SW 1271 (cell line): ENCODE measurements around the gene NNT.
"Not testable (repeated sequence)": the region's sequence is repeated elsewhere in the genome, so short reads cannot be mapped to it uniquely, and the experiment has no call there.

Experiments
- DNase-seq, 2 experiments: peaks; one replicate each; lab custom pipeline; 2025; lab: John Stamatoyannopoulos, UW

The NNT gene

GRCh38 chr5:43602461-43603343, at the start of gene NNT:
TSS of gene NNT (plus strand) at chr5:43603180. CDS start at chr5:43609196, 6,016 bp downstream.
- DNase-seq, result no peak

- DNase-seq, result no peak
Observed at GRCh38 chr5:43553381-43553780, 49.6 kb upstream of the NNT start.

DNA sequence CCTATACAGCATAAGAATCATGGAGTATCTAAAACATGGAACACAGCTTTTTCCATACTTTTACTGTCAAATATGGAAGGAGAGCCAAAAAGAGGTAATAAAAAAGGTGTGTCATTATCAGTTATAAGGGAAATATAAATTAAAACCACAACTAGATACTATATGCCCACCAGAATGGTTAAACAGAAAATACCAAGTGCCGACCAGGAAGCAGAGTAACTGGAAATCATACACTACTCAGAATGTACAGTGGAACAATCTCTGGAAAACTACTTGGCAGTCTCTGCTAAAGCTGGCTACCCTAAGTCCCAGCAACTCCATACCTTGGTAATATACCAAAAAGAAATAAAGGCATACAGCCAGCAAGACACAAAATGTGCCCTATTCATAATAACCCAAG, 48.5 kb upstream of the NNT start:
- no peak for DNase-seq

- peak in 1 of 2 experiments; percentile 48 for DNase-seq
Observed at GRCh38 chr5:43555895-43556606, 46.9 kb upstream of the NNT start.

DNA sequence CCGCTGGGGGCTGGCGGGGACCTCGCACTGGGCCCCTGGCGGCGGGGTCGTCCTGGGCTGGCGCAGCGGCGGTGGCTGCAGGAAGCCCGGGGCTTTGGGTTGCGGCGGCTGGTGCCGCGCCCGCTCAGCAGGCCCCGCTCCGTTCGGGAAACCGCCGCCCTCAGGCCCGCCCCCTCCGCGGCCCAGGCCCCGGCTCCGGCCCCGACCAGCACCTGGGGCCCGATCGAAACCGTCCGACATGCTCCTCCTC, 46.4 kb upstream of the NNT start:
- not testable (repeated sequence) for DNase-seq

DNA sequence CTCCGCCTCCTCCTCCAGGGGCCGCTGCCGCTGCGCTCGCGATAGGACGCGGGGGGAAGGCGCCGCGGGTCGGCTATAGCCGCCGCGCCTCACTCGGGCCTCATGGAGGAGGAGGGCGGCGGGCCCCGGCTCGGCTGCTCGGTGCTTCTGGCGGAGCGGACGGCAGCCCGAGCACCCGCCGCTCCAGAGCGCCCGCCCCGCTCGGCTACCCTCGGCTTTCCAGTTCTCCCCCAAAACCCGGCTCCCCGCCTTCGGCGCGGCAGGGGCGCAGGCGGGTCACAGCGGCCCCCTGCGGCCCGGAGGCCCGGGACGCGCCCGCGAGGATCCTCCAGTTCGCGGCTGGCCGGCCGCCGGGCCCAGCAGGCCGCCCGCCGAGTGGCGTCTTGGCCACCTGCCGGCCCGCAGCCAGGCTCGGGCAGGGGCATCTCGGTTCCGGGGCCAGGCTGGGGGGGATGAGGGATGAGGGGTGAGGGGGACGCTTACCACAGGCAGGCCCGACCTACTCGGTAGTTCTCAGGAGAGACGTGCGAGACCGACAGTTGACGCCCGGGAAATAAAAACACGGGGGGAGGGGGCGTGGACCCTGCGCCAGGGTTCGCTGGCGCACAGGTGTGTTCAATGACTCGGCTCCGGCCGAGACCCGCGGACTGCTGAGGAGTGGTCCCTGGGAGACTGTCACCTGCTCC, 46.0 kb upstream of the NNT start, which contains the start of gene PAIP1:
Gene PAIP1 (minus strand): TSS at position 221 of the 686 bp plus-strand sequence. CDS start 231 bp downstream, outside the sequence.
- peak; percentile 73 to 85 for DNase-seq

DNA sequence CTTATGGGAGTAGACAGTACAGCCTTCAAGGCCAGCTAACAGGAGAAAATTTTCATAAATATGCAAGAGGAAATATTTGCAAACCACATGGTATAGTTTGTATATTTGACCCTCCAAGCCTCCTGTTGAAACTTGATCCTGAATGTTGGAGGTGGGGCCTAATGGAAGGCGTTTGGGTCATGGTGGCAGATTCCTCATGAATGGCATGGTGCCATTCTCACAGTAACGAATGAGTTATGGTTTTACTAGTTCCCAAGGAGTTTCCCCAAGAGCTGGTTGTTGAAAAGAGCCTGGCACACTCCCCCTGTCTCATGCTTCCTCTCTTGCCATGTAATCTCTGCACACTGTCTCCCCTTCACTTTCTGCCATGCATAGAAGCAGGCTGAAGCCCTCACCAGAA, 42.9 kb upstream of the NNT start:
- no peak for DNase-seq

DNA sequence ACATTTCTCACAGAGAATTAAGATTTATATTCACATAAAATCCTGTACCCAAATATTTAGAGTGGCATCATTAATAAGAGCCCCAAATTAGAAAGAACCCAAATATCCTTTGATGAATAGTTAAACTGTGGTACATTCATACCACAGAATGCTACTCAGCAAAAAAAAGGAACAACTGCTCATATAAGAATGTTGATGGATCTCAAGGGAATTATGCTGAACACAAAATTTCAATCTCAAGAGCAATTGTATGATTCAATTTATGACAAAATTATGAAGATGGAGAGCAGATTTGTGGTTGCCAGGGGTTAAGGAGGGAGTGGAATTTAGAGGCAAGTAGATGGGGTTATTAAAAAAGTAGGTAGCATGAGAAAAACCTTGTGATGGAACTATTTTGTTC, 41.6 kb upstream of the NNT start:
- no peak for DNase-seq

GRCh38 chr5:43563321-43563720, 39.7 kb upstream of the NNT start:
- no peak for DNase-seq

DNA sequence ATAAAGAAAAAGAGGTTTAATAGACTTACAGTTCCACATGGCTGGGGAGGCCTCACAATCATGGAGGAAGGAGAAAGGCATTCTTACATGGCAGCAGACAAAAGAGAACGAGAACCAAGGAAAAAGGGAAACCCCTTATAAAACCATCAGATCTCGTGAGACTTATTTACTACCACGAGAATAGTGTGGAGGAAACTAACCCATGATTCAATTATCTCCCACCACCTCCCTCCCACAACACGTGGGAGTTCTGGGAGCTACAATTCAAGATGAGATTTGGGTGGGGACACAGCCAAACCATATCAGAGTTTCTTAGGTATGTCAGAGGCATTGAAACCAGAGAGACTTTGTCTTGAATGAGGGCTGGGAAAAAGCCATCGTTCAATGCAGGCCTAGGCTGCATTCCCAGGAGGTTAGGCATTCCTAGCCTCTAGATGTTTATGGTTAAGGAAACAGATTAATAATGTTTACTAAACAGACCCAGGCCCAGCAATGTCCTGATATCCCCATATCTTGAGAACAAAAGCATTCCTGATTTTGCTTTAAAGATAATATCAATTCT, 38.6 kb upstream of the NNT start:
- DNase-seq, result no peak

GRCh38 chr5:43565043-43565442, 37.9 kb upstream of the NNT start:
- DNase-seq, result no peak

- no peak for DNase-seq
Observed at GRCh38 chr5:43567967-43568366, 35.0 kb upstream of the NNT start.

- DNase-seq, result no peak
Observed at GRCh38 chr5:43569236-43569746, 33.7 kb upstream of the NNT start.

DNA sequence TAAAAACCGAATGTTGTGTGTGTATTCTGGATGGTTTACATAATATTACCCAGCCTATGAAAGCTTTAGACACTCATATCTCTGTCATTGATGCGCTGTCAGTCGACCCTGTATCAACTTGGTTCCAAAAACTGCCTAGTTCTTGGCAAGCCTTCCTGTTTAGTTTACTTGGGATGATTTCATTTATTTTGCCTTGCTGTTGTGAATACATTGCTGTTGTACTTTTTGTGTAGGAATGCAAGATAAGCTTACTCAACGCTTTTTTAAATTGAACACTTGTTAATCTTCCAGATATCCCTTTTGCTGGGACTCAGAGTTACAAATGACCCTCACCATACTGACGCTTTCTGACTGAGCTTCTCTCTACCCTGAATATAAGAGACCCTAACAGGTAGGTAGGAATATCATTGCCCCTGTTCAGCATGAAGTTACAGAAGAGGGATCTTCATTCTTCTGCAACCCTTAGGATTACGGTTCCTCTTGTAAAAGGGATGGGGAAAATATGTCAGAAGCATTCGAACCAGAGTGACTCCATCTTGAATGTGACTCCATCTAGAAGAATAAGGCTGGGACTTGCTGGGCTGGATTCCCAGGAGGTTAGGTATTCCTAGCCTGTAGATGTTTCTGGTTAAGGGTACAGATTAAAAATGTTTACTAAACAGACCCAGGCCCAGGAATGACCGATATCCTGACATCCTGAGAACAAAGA, 32.4 kb upstream of the NNT start:
- no peak for DNase-seq

- DNase-seq, result no peak
Observed at GRCh38 chr5:43571237-43571636, 31.7 kb upstream of the NNT start.

DNA sequence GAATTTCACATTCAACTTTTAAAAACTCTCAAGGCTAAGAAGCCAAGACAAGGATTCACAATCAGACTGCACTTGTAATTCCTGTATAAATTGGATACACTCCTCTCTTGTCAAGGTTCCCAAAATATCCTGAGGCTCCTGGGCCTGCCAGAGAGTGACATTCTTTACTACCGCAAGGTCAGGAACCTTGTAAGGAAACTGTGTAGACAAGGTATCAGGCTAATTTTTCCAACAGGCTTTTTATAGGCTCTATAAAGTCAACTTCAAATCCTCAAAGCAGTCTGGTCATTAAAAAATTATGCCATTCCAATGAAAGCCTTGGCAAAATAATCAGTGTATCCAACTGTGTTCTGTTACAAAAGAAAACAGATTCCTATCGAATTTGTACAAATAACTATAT, 30.6 kb upstream of the NNT start:
- DNase-seq, result no peak

DNA sequence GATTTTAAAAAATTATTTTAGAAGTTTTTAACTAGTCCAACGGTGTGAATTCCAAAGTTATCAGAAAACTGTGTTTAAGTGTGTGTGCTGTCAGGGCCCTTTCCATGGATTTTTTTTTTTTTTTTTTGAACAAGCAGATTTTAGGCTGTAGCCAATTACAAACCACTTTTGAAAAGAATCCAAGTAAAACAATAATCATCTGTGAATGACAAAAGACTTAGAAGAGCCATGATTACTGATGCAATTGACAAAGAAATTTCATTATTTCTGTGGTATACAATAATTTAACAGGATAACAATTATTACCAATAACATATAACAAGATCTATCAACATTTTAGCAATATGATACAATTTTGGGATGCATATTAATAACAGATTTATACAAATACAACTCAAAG, 29.9 kb upstream of the NNT start:
- DNase-seq, result no peak

DNA sequence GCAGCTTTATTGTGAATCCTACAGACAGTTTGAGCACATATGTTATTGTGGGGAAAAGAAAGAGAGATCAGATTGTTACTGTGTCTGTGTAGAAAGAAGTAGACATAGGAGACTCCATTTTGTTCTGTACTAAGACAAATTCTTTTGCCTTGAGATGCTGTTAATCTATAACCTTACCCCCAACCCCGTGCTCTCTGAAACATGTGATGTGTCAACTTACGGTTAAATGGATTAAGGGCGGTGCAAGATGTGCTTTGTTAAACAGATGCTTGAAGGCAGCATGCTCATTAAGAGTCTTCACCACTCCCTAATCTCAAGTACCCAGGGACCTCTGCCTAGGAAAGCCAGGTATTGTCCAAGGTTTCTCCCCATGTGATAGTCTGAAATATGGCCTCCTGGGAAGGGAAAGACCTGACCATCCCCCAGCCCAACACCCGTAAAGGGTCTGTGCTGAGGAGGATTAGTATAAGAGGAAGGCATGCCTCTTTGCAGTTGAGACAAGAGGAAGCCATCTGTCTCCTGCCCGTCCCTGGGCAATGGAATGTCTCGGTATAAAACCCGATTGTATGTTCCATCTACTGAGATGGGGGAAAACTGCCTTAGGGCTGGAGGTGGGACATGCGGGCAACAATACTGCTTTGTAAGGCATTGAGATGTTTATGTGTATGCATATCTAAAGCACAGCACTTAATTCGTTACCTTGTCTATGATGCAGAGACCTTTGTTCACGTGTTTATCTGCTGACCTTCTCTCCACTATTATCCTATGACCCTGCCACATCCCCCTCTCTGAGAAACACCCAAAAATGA, 22.4 kb upstream of the NNT start:
- not testable (repeated sequence) for DNase-seq

DNA sequence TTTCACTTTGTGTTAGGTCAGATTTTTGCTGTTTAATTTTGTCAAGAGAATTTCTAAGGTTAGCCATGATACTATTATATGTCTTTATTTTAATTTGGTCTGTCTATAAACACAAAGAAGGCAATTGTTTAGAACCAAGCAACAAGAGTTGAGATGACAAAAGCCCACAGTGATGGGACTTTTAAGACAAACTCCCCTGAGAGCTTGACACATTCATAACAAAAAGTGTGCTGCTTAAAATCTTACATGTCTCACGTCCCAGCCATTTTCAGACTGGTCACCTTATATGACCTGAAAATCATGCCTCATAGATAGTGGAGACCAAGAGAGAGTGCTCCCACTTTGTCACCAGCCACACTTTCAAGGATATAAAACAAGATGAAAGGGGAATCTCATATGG, 21.6 kb upstream of the NNT start:
- DNase-seq, result no peak

DNA sequence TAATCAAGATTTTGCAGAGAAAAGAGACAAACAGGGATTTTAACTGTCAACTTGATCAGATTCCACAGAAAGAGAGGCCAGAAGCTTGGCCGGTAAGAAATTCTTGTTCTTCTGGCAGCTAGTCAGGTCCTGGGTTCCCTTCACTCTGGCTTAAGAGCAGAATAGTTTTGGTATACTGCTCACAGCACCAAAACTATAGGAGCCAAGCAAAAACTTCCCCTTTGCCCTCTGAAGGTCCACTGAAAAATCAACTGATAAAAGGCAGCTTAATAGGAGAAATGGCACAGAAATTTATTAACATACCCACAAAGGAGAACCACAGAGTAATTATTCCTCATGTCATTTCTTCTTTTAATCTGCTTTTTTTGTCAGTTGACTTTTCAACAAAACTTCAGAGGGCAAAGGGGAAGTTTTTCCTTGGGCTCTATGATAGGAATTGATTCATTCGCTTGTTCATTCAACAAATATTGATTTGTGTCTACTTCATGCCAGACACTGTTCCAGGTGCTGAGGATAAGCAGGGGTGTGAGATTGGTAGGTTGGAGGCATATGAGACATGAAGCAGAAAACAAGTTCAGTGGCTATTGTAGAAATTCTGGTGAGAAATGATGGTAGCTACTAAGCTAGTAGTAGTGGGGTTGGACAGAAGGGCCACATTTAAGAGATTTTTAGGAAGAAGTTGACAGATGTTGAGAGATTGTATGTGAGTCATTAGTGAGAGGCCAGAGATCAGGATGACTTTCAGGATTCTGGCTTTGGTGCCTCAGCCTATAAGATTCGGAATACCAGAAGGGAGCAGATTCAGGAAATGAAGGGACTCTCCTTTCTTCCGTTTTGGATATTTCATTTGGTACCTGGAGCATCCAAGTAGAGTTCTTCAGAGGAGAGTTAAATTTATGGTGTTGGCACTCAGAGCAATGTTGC, 20.6 kb upstream of the NNT start:
- DNase-seq, result no peak
